WTC11 (cell line): ENCODE data around the gene ATCAY.

Experiments used
- JUN ChIP-seq: sonication (generic); formaldehyde crosslinking; IDR thresholded peaks from 2 replicates; pipeline ENCODE4 v1.8.0; 2023; ENCODE audit warnings: mild to moderate bottlenecking, missing genetic modification reagents
- NR2C2 ChIP-seq: sonication (generic); formaldehyde crosslinking; IDR thresholded peaks from 2 replicates; pipeline ENCODE4 v1.8.0; 2022; ENCODE audit warnings: mild to moderate bottlenecking, missing genetic modification reagents
- TF ChIP-seq, protein P1 (sequence below): sonication (generic); formaldehyde crosslinking; IDR thresholded peaks from 2 replicates; pipeline ENCODE4 v1.8.1; 2022; ENCODE audit warnings: low read depth, mild to moderate bottlenecking, moderate library complexity, missing genetic modification reagents, borderline replicate concordance
- TF ChIP-seq, protein P2 (sequence below): fragments of 200-600 bp; IDR thresholded peaks from 2 replicates; pipeline ENCODE4 v1.8.0; 2022; ENCODE audit warnings: antibody characterized with exemption
- TF ChIP-seq, protein P3 (sequence below): sonication (generic); formaldehyde crosslinking; IDR thresholded peaks from 2 replicates; pipeline ENCODE4 v1.8.0; 2022; ENCODE audit warnings: mild to moderate bottlenecking, missing genetic modification reagents
- TF ChIP-seq, protein P4 (sequence below): fragments of 250-450 bp; sonication (Bioruptor Pico); IDR thresholded peaks from 2 replicates; pipeline ENCODE4 v2.1.2; 2022; ENCODE audit warnings: mild to moderate bottlenecking, moderate library complexity

DNA sequence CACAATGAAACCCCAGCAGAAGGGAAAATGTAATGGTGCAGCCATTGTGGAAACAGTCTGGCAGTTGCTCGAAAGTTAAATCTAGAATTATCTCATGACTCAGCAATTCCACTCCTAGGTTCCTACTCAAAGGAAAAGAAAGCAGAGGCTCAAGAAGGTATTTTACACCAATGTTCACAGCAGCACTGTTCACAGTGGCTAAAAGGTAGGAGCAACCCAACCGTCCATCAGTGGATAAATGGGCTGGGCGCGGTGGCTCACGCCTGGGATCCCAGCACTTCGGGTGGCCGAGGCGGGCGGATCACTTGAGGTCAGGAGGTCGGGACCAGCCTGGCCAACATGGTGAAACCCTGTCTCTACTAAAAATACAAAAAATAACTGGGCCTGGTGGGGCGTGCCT lies 37.5 kb upstream of the ATCAY start:
- TF ChIP-seq NR2C2 (CRISPR knock-in tag) (no peak), JUN (CRISPR knock-in tag) (no peak)
- TF ChIP-seq, protein P1, sequence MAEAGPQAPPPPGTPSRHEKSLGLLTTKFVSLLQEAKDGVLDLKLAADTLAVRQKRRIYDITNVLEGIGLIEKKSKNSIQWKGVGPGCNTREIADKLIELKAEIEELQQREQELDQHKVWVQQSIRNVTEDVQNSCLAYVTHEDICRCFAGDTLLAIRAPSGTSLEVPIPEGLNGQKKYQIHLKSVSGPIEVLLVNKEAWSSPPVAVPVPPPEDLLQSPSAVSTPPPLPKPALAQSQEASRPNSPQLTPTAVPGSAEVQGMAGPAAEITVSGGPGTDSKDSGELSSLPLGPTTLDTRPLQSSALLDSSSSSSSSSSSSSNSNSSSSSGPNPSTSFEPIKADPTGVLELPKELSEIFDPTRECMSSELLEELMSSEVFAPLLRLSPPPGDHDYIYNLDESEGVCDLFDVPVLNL: no peak
- TF ChIP-seq, protein P2, sequence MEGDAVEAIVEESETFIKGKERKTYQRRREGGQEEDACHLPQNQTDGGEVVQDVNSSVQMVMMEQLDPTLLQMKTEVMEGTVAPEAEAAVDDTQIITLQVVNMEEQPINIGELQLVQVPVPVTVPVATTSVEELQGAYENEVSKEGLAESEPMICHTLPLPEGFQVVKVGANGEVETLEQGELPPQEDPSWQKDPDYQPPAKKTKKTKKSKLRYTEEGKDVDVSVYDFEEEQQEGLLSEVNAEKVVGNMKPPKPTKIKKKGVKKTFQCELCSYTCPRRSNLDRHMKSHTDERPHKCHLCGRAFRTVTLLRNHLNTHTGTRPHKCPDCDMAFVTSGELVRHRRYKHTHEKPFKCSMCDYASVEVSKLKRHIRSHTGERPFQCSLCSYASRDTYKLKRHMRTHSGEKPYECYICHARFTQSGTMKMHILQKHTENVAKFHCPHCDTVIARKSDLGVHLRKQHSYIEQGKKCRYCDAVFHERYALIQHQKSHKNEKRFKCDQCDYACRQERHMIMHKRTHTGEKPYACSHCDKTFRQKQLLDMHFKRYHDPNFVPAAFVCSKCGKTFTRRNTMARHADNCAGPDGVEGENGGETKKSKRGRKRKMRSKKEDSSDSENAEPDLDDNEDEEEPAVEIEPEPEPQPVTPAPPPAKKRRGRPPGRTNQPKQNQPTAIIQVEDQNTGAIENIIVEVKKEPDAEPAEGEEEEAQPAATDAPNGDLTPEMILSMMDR: no peak
- TF ChIP-seq, protein P3, sequence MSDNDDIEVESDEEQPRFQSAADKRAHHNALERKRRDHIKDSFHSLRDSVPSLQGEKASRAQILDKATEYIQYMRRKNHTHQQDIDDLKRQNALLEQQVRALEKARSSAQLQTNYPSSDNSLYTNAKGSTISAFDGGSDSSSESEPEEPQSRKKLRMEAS: no peak
- TF ChIP-seq, protein P4, sequence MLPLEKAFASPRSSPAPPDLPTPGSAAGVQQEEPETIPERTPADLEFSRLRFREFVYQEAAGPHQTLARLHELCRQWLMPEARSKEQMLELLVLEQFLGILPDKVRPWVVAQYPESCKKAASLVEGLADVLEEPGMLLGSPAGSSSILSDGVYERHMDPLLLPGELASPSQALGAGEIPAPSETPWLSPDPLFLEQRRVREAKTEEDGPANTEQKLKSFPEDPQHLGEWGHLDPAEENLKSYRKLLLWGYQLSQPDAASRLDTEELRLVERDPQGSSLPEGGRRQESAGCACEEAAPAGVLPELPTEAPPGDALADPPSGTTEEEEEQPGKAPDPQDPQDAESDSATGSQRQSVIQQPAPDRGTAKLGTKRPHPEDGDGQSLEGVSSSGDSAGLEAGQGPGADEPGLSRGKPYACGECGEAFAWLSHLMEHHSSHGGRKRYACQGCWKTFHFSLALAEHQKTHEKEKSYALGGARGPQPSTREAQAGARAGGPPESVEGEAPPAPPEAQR: no peak
